Effector CD4-positive, alpha-beta T cell (primary cell): ENCODE results near the gene MACROD2.

Experiments used
- DNase-seq: peaks from one replicate; pipeline ENCODE4 v3.0.0-alpha.2; 2020

MACROD2 gene

DNA sequence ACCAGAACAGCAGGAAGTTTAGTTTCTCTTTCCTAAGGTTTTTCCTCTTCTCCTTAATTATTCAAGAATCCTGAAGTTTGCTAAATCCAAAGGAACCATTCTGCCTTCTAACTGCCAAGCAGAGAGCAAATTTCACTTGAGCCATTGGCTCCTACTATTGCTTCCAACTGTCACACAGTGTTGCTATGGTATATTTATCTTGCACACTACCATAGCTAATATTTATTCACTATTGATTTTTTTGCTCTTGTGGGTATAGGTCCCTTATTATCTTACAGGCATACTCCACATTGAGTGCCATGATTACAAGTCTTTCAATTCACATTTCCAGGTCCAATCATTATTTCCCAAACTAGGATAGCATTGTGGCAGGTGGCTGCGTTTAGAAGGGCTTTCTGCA lies 608.8 kb downstream of the MACROD2 start:
- DNase-seq = no peak

DNA sequence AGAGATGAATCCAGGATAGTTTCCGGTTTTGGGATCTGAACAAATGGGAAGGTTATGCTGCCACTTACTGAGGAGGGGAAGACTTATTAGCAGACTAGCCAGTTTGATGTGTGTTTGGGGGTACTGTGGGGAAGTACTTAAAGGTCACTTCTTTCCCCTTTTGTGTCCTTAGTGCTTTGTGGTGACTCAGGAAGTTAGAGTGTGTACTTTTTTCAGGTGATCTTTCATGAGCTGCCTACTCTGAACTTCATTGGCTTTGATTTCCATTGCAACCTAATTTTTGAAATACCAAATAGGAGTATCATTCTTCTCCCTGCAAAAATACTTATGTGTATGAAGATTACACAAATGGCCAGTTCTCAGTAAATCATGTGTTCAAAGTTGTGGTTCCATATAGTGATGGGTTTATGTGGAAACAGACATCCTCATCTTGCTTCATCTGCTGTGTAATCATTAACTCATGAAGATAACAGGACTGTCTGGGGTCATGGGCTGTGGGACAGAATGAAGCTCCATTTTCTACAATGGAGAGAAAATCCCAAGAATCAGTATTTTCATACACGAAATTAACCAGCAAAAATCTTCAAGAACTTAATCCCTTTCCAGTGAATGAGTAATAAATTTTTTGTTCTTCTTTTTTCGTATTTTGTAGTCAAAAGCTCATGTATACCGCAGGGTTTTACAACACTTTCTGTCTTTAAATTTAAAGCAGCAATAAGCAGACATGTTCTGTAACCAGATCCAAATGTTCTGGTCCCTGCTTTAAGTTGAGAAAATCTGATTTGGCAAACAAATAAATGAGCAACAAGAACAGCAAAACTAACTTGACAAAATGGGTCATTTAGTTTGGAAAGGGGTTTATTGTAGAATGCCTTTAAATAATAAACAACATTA lies 614.3 kb downstream of the MACROD2 start:
- DNase-seq = no peak

DNA sequence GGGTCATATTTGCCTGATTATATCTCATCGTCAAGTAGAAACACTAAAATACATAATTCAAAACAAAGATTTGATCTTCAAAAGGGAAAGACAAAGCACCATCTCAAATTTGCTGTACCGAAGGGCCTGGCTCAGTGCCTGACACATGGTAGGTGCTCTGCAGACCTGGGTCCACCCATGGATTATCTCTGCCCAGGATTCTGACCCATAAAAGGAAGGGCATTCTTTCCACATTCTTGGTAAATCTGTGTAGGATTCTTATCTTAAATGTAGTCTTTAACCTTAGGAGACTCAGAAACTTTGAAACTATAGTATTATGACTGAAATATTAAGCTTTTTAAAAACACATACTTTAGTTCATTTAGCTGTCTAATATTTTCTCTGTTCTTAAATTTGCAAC lies 616.2 kb downstream of the MACROD2 start:
- DNase-seq = no peak

DNA sequence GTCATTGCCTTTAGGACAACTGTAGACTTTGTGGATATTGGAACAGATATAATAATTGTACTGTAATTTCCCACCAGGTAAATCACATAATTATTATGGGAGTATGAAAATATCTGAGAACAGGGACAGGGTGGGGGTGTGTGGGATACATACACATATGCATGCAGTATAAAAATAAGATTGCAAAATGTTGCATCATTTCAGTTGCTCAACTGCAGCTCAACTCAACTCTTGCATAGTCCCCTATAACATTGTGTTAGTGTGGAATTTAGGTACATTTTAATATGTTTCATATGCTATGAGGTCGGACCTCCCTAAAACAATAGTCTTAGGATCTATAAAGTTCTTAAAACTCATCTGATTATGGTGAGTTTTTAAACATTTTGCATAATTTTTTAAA lies 617.1 kb downstream of the MACROD2 start:
- no peak for DNase-seq

DNA sequence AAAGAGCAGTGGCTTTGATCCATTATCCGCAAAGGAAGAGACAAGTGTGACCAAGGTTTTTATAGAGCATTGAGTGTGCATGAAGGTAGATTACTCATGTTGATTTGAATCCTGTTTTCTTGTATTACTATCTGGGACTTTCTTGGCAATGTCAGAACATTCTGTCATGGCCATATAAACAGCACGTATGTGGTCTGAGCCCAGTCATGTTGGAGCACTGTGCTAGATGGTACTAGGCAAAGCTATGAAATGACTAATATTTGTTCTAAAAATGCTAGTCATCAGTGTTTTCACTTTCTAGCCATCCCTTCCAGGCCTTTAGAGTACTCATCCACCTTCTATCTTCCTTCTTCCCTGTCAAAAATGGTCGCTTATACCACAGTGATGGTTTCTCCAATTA lies 620.7 kb downstream of the MACROD2 start:
- no peak for DNase-seq

DNA sequence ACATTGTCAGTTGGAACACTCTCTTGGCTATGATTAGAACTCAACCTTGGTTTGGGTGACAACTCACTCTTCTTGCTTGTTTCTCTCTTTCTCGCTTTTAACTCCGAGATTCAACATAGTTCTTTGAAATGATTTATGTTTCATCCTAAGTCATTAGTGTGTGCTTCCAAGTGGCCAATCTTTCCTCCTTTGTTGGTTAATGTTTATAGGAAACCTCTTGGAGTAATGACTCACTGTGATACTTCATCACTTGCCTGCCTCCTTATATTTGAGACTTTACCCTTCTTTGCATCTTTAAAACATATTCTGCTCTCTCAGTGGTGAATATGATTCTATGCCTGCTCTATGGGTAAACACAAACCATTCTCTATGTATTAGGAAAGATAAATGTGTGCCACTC lies 621.8 kb downstream of the MACROD2 start:
- DNase-seq = no peak

DNA sequence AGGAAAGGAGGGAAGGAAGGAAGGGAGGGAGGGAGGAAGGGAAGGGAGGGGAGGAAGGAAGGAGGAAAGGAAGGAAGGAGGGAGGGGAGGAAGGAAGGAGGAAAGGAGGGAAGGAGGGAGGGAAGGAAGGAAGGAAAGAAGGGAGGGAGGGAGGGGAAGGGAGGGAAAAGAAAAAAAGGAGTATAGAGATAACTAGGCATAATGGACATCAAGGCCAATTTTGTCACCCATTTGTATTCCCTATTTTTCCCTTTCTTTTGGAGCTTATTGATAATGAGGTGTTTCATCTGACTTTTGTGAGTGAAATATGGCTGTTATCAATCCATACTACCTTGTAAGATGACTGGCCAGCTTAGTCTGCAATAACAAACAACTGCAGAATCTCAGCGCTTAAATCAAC lies 624.1 kb downstream of the MACROD2 start:
- DNase-seq = no peak

DNA sequence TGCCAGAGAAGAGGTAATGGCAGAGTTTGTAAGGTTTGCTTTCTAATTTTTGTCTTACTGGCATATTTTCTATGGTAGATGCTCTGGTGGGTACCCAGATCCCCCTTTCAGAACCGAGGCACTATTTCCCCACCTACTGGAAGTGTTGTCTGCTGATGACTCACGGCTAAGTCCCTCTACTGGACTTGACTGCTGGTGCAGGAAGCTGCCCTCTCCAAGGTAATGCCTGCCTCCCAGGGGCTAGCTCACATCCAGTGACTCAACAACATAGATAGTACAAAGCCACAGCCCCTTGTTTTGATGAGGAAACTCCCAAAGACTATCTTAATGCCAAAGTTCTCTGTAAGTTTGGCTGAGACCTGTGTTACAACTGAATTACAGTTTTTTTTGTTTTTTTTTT lies 627.5 kb downstream of the MACROD2 start:
- no peak for DNase-seq

DNA sequence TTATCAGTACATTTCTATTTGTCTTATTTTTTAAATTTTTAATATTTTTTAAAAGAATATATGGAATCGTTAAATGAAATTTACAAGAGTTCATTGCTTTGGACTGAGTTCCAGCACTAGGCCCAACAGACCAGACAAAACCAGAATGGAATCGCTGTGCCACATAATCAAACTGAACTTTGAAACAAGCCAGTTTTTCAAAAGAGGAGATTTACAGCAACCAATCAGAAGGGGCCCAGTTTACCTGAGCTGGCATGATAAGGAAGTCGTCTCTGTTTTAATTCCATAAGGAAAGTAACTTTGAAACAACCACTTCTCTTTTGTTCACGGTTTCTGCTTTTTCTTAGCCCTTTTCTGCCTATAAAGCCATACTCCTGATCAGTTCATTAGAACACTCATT lies 635.7 kb downstream of the MACROD2 start:
- DNase-seq = no peak

DNA sequence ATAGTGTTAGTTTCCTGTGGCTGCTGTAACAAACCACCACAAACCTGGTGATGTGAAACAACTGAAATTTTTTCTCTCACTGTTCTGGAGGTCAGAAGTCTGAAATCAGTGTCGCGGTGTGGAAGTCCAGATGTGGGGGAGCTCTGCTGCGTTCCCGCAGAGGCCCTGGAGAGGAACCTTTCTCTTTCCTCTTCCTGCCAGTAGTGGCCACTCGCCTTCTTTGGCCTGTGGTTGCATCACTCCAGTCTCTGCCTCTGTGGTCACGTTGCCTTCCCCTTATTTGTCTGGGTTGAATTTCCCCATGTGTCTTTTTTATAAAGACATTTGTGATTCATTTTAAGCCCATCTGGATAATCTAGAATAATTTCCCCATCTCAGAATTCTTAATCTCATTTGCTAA lies 637.6 kb downstream of the MACROD2 start:
- DNase-seq = no peak

DNA sequence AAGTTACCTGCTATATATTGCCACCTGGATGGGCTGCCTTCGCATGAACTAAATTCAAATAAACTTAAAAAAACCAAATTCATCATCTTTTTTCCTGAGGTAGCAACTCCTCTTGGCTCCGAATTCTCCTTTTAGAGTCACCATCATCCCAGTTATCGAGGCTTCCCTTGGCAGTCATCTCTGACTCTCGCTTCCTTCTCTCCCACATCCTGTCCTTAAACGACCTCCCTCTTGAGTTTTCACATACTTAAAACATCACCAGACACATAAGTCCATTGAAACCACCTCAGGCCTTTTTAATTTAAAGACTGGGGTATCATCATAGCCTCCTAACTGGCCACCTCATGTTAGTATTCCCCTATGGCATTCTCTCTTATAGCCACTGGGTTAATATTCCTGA lies 638.2 kb downstream of the MACROD2 start:
- no peak for DNase-seq

DNA sequence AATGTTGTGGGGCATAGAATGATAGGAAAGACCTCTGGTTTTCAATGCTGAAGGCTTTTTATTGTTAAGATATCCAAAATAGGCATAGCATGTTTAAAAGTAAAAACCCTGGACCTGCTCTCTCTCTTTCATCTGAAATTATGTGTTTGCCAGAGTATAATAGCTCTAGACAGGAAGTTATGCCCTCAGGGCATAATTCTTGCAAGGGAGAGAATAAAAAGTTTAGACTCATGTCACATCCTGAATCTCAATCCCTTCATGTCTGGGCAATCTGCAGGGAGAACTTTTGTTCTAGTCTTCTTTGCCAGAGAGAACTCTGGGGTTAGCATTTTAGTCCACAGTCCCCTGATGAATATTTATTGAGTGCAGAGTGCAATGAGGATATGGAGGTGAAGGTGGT lies 639.3 kb downstream of the MACROD2 start:
- DNase-seq = no peak

DNA sequence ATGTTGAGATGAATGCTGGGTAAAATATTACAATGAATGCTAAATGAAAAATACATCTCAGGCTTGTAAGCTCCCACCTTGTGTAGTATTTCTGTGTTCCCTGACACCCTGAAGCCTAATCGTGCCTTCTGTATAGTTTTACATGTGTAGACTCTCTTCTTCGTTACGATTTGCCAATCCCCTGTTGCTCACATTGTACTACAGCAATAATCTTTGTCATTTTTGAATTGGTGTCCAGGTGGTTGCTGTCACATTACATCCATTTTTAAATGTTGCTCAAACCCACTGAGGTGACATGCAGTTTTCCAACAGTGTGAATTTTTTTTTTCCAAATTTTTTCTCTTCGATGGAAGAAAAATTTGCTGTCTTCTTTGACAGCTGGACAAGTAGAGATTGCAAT lies 642.1 kb downstream of the MACROD2 start:
- DNase-seq = no peak

DNA sequence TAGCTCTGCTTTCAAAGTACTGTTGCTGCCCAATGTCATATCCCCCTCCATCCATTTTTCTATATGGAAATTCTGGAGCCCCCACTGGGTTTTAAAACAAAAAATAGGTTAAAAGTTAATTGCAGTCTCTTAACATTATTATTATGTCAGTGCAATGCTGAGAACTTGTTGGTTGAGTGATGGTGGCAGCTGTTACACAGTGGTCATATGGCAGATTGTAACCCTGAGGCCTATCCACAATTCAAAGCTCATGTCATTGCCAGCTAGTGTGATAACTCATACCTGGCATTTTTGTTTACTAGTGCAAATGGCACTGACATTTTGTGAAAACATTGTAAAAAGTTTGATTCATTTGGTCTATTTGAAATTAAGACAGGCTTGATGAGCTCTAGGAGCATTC lies 647.8 kb downstream of the MACROD2 start:
- DNase-seq = no peak

DNA sequence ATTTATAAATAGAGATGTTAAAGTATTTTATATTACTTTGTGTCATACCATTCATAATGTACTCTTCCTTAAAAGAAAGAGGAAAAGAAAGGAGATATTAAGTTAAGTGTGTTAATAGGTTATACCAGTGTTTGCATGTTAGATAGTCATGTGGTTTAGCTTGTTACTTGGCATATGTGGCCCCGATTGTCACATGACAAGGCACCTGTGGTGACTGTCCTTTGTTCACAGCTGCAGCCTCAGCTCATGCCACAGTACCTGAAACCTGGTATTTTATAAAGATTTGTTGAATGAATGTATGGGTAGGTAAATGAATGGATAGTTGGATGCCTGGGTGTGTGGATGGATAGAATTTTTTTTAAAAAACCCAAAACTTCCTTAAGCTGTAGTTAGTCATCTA lies 648.2 kb downstream of the MACROD2 start:
- DNase-seq = no peak

DNA sequence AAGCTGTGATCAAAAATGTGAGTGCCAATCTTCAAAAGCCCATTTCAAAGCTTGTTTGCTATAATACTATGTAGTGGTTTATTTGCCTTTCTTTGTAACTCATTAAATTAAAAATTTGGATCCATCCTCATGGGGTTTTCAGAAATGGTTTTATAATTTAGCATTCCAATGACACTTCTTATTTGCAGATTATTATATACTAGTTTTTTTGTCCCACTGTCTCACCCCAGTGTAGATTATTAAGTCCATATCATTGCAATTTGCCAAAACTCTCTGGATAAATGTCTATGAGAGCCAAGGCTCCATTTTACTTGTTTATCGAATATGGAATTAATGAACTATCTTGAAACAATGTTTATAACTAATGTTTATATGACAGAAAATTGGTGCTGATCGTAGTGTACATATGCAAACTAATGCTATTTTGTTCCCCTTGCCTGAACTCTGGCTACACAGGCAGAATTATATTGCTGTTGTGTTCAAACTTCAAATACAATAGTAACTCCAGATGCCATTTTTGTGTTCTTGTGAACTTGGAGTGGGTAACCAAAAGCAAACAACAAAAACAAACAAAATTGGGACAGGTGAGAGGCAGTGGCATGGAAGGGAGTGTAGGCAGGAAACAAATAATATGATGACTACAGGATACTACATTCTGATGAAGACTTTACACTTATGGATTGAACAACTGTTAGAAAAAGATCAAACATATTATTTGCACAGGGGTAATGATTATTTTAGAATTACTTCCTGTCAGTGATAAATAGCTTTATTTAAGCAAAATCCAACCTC lies 649.2 kb downstream of the MACROD2 start:
- DNase-seq = no peak

DNA sequence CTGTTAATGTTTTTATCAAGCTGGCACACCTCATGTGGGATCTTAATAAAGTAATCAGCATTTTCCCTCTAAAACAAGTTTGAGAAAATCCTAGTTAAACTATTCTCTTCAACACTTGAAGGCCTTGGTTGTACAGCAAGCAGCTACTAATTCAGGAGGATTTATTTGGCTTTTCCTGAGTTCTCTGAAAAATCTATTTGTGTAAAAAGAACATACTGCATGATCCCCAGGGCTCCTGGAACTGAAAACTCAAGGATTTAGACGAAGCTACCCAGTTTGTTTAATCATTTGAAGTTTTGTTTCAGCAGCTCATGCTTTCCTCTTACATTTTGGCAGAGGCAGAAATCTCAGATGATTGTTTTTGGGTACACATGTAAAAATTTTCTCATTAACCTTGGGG lies 651.7 kb downstream of the MACROD2 start:
- DNase-seq = no peak

DNA sequence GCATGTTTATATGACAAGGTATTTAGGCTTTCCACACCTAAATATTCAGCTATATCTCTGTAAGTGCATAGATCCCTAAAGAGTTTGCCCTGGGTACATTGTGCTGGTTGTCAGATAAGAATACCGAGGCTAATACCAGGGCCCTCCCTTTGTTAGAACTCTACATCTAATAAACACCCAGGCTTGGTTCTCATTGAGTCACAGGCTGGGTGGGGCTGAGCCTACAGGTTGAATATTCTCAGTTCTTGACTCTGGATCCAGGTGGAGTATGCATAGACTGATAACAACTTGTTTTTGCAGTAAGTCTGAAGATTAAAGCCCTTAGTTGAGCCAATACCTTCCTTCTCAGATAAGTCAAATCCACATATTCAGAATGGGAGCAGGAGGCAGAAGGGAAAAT lies 654.3 kb downstream of the MACROD2 start:
- no peak for DNase-seq

DNA sequence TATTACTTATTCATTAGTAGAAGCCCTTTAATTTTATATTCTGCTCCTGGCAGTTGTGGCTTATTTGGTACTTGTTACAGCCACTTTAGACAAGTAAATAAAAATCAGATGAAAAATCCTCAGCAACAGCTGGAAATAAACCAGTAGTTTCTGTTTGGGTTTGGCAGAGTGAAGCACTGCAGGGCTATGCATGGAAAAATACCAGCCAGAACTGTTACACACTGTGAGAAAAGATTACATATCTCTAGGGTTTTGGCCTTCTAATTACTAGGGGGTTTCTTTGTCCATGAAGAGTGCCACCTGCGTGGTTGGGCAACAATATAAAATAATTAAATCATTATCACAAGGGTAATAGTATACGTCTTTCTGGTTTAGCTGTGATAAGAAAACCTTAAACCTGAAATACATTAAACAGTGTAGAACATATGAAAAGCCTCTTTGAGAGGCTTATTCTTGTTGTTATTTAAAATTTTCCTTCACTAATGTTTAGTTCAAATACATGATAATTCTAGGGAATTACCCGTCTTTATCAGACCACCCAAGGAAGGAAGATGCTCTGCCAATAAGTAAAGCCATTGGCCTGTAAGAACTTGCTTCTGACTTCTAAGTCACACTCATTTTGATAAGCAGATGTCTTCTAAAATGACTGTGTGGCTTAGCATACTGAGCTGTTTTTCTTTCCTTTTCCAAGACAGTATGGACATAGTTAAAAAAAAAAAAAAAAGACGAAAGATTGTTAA lies 662.1 kb downstream of the MACROD2 start:
- no peak for DNase-seq

DNA sequence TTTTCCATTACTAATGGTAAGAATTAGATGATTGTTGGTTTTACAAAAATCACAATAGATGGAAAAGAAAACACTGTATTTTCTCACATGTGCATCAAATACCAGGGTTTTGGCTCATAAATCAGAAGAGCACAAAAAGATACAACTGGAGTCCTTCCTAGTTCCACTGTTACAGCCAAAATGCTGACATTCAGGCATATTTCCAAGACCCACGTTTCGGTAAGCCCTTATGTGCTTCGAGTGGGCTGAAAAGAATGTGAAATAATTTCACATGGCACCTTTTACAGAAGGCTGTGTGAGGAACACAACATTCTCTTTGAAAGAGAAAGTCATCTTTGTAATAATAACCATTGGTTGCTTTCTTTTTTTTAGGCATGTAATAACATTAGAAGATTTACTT lies 668.8 kb downstream of the MACROD2 start:
- no peak for DNase-seq

DNA sequence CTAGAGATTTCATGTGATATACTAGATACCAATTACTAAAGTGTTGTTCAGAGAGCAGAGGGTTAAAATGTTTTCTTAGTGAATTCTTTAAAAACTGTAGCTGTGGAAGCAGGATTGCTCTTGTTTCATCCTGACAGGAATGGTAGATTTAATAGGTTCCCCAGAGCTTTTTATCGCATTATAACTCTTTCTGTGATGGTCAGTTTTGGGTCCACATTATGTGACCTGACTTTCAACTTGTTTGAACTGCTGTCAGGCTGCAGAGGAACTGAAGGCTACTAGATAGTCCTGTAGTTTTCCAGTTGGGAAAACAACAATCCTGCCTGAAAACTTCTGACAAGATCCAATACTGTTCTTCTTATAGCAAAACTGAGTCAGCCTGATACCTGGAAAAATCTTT lies 671.4 kb downstream of the MACROD2 start:
- no peak for DNase-seq

DNA sequence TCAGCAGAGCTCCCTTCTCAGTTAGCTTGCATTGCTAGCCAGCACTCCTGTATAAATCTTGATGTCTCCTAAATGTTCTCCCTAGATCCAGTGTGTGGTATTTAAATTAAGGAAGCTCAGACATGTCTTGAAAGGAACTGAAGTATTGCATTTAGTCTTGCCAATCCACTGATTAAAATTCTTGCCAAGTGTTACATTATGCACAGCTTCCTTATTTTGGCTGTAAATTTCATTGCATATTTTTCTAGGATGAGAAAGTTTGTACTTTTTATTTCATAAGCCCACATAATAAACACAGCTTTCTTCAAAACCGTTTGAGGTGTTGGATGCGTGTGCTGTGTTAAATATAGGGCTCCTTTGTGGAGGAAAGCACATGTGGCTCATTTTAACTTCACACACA lies 671.9 kb downstream of the MACROD2 start:
- no peak for DNase-seq

DNA sequence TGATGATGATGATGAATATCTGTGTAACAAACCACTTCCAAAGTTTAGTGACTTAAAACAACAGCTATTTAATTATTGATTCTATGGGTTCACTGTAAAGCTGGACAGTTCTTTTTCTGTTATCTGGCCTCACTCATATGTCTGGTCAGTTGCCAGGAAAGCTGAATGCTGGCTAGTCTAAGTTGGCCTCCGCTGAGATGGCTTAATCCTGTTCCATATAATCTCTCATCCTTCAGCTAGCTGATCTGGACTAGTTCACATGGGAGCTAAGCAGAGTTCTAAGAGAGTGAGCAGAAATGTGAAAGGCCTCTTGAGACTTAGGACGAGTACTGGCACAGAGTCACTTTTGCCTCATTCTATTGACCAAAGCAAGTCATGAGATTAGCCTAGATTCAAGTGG lies 676.8 kb downstream of the MACROD2 start:
- DNase-seq = no peak

DNA sequence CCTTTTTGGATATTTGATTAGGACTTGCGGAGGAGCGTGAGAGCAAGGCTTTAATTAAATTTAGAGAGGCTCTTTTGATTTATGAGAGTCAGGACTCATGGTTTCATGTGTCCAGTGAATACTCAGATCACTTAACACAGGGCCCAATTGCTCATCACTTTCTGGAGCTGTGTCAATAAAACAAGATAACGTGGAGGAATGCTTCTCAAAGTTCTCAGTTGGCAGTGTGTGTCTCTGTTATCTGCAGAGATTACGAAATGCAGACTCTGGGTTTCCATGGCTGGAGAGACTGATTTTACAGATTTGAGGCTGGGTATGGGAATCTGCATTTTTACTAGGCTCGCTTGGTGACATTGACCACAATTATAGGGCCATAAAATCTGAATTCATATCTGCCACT lies 677.8 kb downstream of the MACROD2 start:
- DNase-seq = no peak
